ENCODE results near the gene MYOM1.
"Not testable (repeated sequence)": the region's sequence is repeated elsewhere in the genome, so short reads cannot be mapped to it uniquely, and the experiment has no call there.

Gene MYOM1

GRCh38 chr18:3061581-3062312, 158.0 kb downstream of the MYOM1 start:
- peak; percentile 41 to 63 (median 52) for DNase-seq (ENCODE audit: low read depth in 2 of 3, low spot score in 1 of 3)

DNA sequence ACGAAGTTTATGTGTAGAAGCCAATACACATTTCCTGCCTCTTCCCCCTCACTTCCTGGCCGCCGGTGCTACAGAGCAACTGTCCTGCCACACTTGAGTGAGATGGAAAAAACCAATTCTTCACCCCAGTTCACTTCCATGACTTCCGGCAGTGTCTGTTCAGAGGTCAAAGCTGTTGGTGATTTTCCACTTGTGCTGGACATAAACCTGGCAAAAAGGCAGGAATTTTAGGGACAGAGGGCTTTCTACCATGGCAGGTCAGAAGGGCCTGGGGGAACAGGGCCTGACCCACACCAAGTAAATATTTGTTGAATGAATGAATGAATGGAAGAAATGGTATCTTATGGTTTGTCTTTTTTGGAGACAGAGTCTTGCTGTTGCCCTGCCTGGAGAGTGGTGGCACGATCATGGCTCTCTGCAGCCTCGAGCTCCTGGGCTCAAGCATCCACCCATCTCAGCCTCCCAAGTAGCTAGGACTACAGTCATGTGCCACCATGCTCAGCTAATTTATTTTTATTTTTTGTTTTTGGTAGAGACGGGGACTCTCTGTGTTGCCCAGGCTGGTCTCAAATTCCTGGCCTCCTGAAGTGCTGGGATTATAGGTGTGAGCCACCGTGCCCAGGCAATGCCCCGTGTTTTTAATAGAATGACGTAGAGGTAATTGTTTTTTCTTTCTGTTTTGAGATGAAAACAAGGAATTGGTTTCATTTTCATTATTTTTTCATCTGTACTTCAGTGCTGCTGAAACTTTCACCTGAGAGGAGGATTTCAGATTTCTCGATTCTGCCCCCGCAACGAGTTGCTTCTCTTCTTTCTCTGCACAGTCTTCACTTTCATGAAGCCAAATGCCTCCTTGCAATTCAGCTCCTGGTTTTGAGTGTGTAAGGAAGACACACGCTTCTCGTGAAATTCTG, 158.8 kb downstream of the MYOM1 start:
- peak; percentile 42 to 54 (median 48) for DNase-seq (ENCODE audit: low read depth in 2 of 3, low spot score in 1 of 3)

DNA sequence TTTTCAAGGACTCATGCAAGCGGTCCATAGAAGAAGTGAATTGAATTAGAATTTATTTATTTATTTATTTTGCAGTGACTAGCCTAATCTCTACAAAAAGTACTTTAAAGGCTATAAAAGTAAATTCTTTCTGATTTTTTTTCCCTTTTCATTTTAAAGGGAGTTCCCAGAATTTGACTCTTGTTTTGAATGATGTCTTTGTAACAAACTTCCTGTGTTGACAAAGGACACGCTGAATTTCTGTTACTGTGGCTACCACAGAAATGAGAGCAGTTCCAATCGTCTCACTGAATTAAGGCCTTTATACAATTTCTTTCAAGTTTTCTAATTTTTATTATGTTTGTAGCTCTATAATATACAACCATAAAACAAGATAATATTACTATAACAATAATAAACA, 160.5 kb downstream of the MYOM1 start:
- no peak for DNase-seq (ENCODE audit: low read depth in 2 of 3, low spot score in 1 of 3)

DNA sequence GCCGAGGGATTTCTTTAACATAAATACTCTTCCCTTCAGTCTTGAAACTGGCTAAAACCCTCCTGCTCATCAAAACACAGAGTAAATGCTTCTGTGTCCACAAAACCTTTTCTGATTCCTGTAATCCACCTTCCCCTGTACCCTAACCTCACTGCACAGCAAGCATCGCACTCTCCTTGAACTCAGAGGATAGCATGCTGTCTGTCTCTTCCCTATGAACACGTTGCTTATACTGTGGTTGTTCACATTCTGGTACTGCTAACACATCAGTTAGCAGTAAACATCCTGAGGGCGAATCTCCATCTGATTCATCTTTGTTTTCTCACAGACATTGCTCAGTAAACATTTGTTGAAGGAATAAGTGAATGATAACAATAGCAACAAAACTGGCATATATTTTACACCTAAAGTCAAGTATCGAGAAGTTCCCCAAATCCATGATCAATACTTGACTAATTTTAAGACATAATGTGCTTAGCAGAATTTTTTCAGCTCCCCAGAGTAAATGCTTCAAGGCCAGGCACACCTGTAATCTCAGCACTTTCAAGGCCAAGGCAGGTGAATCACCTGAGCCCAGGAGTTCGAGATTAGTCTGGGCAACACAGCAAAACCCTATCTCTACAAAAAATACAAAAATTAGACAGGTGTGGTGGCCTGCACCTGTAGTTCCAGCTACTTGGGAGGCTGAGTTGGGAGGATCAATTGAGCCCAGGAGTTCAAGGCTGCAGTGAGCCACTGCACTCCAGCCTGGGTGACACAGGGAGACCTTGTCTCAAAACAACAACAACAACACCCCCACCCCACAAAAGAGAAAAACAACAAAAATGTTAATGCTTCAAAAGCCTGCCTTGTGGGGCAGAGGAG, 161.2 kb downstream of the MYOM1 start:
- no peak for DNase-seq (ENCODE audit: low read depth in 2 of 3, low spot score in 1 of 3)

GRCh38 chr18:3057526-3057925, 162.2 kb downstream of the MYOM1 start:
- DNase-seq (ENCODE audit: low read depth in 2 of 3, low spot score in 1 of 3): no peak

- no peak for DNase-seq (ENCODE audit: low read depth in 2 of 3, low spot score in 1 of 3)
These were observed 163.5 kb downstream of the MYOM1 start for GRCh38 chr18:3056311-3056710.

DNA sequence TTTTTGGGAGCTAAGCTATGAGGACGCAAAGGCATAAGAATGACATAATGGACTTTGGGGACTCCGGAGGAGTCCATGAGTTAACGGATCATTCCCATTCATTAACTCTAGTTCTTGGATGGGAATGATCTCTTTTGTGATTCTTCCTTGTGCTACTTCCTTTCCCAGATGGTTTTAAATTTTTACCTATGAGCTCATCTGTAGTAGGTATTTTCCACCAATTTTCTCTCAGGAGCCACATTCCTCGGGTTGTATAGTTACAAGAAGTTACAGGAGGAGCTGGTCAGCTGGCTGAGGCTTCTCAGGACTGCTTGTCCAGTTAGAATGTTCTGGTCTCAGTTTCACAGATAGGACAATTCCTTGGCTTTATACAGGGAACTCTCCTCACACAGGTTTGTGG, 164.0 kb downstream of the MYOM1 start:
- DNase-seq (ENCODE audit: low read depth in 2 of 3, low spot score in 1 of 3): no peak

GRCh38 chr18:3055186-3055728, 164.5 kb downstream of the MYOM1 start:
- DNase-seq (ENCODE audit: low read depth in 2 of 3, low spot score in 1 of 3): no peak

DNA sequence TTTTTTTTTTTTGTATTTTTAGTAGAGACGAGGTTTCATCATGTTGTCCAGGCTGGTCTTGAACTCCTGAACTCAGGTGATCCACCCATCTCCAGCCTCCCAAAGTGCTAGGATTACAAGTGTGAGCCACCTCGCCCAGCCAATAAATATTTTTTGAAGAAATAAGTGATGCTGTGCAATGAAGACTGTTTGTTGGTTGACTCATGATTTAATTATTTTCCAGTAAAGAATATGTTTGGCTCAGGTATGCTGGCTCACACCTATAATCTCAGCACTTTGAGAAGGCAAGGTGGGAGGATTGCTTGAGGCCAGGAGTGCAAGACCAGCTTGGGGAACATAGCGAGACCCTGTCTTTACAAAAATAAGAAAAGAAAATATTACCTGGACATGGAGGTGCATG, 165.0 kb downstream of the MYOM1 start:
- no peak for DNase-seq (ENCODE audit: low read depth in 2 of 3, low spot score in 1 of 3)

DNA sequence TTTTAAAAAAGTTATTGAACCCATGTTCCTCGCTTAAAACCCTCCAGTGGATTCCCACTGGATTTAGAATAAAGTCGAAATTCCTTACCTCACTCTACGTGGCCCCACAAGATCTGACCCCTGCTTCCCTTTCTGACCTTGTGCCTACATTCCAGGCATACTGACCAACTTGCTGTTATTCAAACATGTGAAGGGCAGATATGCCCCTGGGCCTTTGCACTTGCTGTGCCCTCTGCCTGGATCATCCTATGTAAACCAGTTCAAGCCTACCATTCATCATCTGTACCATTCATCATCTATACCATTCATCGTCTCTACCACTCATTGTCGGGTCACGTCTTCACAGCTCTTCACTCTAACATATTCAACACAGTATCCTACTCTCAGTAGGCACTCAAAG, 165.6 kb downstream of the MYOM1 start:
- DNase-seq (ENCODE audit: low read depth in 2 of 3, low spot score in 1 of 3): no peak

DNA sequence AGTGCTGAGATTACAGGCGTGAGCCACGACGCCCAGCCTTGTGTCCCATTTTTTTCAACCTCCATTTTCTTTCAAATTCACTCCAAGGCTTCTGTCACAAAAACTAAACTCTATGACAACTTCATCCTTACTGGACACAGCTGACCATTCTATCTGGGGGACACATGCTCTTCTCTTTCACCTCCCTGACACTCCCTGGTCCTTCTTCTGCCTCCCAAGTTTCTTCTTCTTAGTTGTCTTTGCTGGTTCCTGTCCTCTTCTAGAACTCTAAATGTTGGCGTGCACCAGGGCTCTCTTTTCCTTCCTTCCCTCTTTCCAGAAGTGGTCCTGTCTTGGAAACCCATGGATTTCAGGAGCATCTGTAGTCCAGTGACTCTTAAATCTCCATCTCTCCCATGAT, 166.7 kb downstream of the MYOM1 start:
- DNase-seq (ENCODE audit: low read depth in 2 of 3, low spot score in 1 of 3): no peak

- no peak for DNase-seq (ENCODE audit: low read depth in 2 of 3, low spot score in 1 of 3)
These were observed 167.4 kb downstream of the MYOM1 start for GRCh38 chr18:3052411-3052758.

DNA sequence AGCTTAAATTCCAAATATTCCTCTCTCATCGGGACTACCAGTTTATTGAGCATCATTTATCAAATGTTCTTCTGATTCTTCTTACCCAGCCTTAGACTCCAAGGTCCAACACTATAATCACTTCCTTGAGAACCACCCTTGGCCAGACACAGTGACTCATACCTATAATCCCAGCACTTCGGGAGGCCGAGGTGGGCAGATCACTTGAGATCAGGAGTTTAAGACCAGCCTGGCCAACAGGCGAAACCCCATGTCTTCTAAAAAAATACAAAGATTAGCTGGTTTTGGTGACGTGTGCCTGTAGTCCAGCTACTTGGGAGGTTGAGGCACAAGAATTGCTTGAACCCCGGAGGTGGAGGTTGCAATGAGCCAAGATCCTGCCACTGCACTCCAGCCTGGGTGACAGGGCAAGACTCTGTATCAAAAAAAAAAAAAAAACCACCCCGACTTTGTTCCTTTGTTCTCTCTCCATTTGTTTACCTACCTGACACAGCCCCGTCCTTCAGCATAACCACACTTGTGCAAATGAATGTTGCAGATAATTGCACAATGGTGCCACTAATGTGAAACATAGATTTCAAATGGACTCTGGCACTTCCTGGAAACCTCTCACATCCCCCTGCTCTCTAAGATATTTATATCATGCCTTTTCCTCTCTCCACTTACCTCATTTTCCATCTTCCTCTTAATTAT, 167.9 kb downstream of the MYOM1 start:
- DNase-seq (ENCODE audit: low read depth in 2 of 3, low spot score in 1 of 3): no peak

- not testable (repeated sequence) for DNase-seq (ENCODE audit: low read depth in 2 of 3, low spot score in 1 of 3)
These were observed 169.8 kb downstream of the MYOM1 start for GRCh38 chr18:3049897-3050454.

GRCh38 chr18:3048820-3049349, 170.9 kb downstream of the MYOM1 start:
- DNase-seq (ENCODE audit: low read depth in 2 of 3, low spot score in 1 of 3): no peak

DNA sequence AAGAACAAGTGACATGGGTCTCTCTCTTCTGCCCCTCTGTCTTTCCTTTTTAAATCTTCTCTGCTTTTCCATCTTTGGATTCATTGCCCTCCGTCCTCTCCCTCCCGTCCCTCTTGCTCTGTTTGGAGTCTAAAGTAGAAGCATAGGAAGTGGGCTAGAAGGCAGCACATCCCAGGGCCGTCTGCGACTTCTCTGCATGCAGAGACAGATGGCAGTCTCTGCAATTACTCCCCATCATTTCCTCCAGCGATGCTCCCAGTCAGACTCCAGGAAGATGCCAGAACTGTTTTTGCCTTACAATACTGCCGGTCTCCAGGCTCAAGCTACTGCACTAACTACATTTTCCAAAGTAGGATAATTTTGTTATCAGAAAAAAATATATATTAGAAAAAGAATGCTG, 171.6 kb downstream of the MYOM1 start:
- DNase-seq (ENCODE audit: low read depth in 2 of 3, low spot score in 1 of 3): no peak

DNA sequence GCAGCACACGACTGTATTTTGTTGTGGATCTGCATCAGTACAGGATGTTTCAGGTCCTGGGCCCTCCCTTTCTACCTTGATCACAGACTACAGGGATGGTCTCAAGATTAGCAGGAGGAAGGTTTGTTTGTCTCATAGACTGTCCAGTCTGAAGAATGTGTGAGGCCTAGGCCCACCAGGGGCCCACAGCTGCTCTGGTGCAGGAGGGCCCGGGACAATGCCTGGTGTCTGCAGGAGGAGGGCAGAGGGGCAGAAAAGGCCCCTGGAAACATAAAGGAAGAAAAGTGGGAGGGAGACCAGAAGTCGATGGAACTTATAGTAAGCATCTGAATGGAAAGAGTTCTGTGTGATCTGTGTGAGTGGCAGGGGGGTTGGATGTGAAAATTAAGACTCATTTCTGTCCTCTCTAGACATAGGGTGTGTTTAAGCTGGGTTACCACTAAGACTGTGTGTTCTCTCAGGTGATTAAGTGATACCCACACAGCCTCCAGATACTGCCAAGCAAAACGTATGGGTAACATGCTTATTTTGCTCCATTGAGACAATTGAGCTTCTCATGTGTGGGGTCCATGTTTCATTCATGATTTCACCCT, 173.5 kb downstream of the MYOM1 start:
- DNase-seq (ENCODE audit: low read depth in 2 of 3, low spot score in 1 of 3): peak in 1 of 3 donors; percentile 27

- DNase-seq (ENCODE audit: low read depth in 2 of 3, low spot score in 1 of 3): no peak
These were observed 174.7 kb downstream of the MYOM1 start for GRCh38 chr18:3044931-3045698.

GRCh38 chr18:3042379-3042778, 177.4 kb downstream of the MYOM1 start:
- no peak for DNase-seq (ENCODE audit: low read depth in 2 of 3, low spot score in 1 of 3)
